Caco-2 (cell line): ENCODE results near the gene ERC1. TPM values are rescaled to one million over a fixed set of nuclear protein-coding genes. Genes with fewer than 3 reads are reported as not detected.

ENCODE experiments used
- BruUV-seq: library from RNA; stranded (reverse); fragments of 400-500 nt; replicated peaks from 2 replicates; lab custom pipeline; 2021; lab: Mats Ljungman, UMichigan
- CTCF ChIA-PET: fragments of 300-600 bp; sonication (Branson Sonifier 250); formaldehyde crosslinking; loops from one replicate; lab custom pipeline; 2022; ENCODE audit warnings: antibody characterized with exemption; lab: Charles Lee
- POLR2A ChIA-PET: fragments of 300-600 bp; sonication (Branson Sonifier 250); formaldehyde crosslinking; loops from one replicate; lab custom pipeline; 2022; ENCODE audit warnings: antibody characterized with exemption; lab: Charles Lee
- DNase-seq, 2 experiments: peaks; one replicate each; pipeline versions ENCODE4 v3.0.0 to v3.0.0-alpha.2; 2020 to 2022
- H3K27me3 ChIP-seq: replicated peaks from 2 replicates; pipeline ENCODE4 v1.6.0; 2011; ENCODE audit warnings: low read length; ENCODE audit not compliant: control insufficient read depth, insufficient read depth
- H3K36me3 ChIP-seq: 2 replicates; pipeline ENCODE4 v1.5.1; 2011; ENCODE audit warnings: low read length; ENCODE audit not compliant: control insufficient read depth, insufficient read depth
- H3K4me1 ChIP-seq: fragments of 250-450 bp; sonication (Bioruptor Pico); 2 replicates; pipeline ENCODE4 v1.5.1; 2020; ENCODE audit warnings: mild to moderate bottlenecking
- H3K4me3 ChIP-seq: 2 replicates; pipeline ENCODE4 v1.5.1; 2011; ENCODE audit warnings: low read depth, mild to moderate bottlenecking, control low read depth, low read length
- H3K9me3 ChIP-seq: fragments of 250-450 bp; sonication (Bioruptor Pico); 2 replicates; pipeline ENCODE4 v1.5.1; 2020; ENCODE audit warnings: mild to moderate bottlenecking, moderate library complexity
- H3K27ac Mint-ChIP-seq: one replicate; pipeline ENCODE4 v1.8.0; 2022; ENCODE audit warnings: mixed read lengths; ENCODE audit not compliant: unreplicated experiment
- H3K27me3 Mint-ChIP-seq: one replicate; pipeline ENCODE4 v1.8.0; 2022; ENCODE audit warnings: mixed read lengths; ENCODE audit not compliant: insufficient read depth, unreplicated experiment
- H3K36me3 Mint-ChIP-seq: one replicate; pipeline ENCODE4 v1.8.0; 2022; ENCODE audit warnings: mild to moderate bottlenecking, mixed read lengths; ENCODE audit not compliant: insufficient read depth, unreplicated experiment
- H3K4me1 Mint-ChIP-seq: one replicate; pipeline ENCODE4 v1.8.0; 2022; ENCODE audit warnings: low read depth, mixed read lengths; ENCODE audit not compliant: unreplicated experiment
- H3K4me3 Mint-ChIP-seq: one replicate; pipeline ENCODE4 v1.8.0; 2022; ENCODE audit warnings: mild to moderate bottlenecking, moderate library complexity, mixed read lengths; ENCODE audit not compliant: unreplicated experiment
- H3K9me3 Mint-ChIP-seq: one replicate; pipeline ENCODE4 v1.8.0; 2022; ENCODE audit warnings: mixed read lengths; ENCODE audit not compliant: unreplicated experiment
- intact Hi-C: fragments of 100-400 bp; cut with micrococcal nuclease; formaldehyde crosslinking; loops from one replicate; pipeline ENCODE4 v1.10.0; 2022; ENCODE audit not compliant: unreplicated experiment
- total RNA-seq: library from RNA; stranded (reverse); gene quantifications from 2 replicates; pipeline ENCODE4 v1.2.3, GENCODE V29; 2022
- TF ChIP-seq, protein P1 (sequence below), 2 experiments: fragments of 200-600 bp in 1 of 2; IDR thresholded peaks; 1 replicate in 1 of 2; 2 replicates in 1 of 2; pipeline versions ENCODE4 v1.5.1 to v1.8.0; 2011 to 2022; ENCODE audit warnings: antibody characterized with exemption in 1 of 2, control low read depth in 1 of 2, inconsistent platforms in 1 of 2, low read depth in 1 of 2, low read length in 1 of 2, mild to moderate bottlenecking in 1 of 2, moderate library complexity in 1 of 2; ENCODE audit not compliant: insufficient read depth in 1 of 2, severe bottlenecking in 1 of 2, unreplicated experiment in 1 of 2

ERC1 gene
- total RNA-seq, 1 experiment from 2014 or later = 88.4 TPM

GRCh38 chr12:1326258-1326657 is 335.2 kb downstream of the ERC1 start:
- intact Hi-C loops = no loop called here
- no peak overlapping the region for H3K27ac Mint-ChIP-seq
- no peaks in the 10 kb centered on the region for H3K9me3 ChIP-seq
- TF ChIP-seq, protein P1, sequence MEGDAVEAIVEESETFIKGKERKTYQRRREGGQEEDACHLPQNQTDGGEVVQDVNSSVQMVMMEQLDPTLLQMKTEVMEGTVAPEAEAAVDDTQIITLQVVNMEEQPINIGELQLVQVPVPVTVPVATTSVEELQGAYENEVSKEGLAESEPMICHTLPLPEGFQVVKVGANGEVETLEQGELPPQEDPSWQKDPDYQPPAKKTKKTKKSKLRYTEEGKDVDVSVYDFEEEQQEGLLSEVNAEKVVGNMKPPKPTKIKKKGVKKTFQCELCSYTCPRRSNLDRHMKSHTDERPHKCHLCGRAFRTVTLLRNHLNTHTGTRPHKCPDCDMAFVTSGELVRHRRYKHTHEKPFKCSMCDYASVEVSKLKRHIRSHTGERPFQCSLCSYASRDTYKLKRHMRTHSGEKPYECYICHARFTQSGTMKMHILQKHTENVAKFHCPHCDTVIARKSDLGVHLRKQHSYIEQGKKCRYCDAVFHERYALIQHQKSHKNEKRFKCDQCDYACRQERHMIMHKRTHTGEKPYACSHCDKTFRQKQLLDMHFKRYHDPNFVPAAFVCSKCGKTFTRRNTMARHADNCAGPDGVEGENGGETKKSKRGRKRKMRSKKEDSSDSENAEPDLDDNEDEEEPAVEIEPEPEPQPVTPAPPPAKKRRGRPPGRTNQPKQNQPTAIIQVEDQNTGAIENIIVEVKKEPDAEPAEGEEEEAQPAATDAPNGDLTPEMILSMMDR (IDR thresholded peaks at IDR 0.05; ENCODE audit: insufficient read depth in 1 of 2, low read depth in 1 of 2, low read length in 1 of 2, severe bottlenecking in 1 of 2, unreplicated experiment in 1 of 2) = no peak
- H3K27me3 ChIP-seq = no peaks in the 10 kb centered on the region
- BruUV-seq = no TSS peak
- CTCF ChIA-PET = no interaction called here
- POLR2A ChIA-PET = no interaction called here
- H3K9me3 Mint-ChIP-seq = no peaks in the 10 kb centered on the region
- H3K36me3 ChIP-seq = no peaks in the 10 kb centered on the region
- DNase-seq = no peak
- peaks cover 5% of the 10 kb centered on the region; the same call in 1 of the 2 replicates for H3K4me1 ChIP-seq
- H3K4me1 Mint-ChIP-seq = peaks cover 6% of the 10 kb centered on the region
- no peaks in the 10 kb centered on the region for H3K27me3 Mint-ChIP-seq
- H3K36me3 Mint-ChIP-seq = no peaks in the 10 kb centered on the region
- no peak overlapping the region for H3K4me3 ChIP-seq
- H3K4me3 Mint-ChIP-seq = no peak overlapping the region

DNA sequence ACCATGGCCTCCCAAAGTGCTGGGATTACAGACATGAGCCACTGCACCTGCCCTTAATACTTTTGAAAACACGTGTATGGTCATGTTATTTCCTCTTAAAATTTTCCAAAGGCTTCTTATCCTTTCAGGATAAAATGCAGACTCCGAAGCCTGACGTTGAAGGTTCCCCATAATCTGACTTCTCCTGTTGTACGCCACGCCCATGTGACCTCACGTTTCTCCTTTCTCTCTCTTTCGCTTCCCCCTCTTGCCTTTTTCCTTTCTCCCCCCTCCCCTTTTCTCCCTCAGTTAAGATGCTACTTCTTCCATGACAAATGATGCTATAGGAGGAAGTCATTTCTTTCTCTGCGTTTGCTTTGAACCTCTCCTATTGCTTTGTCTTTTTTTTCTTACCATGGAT is 337.4 kb downstream of the ERC1 start:
- Histone ChIP-seq H3K36me3 (no peaks in the 10 kb centered on the region), H3K9me3 (no peaks in the 10 kb centered on the region), H3K27me3 (no peaks in the 10 kb centered on the region), H3K4me3 (no peak overlapping the region), H3K4me1 (peaks cover 10% of the 10 kb centered on the region; the same call in 1 of the 2 replicates)
- H3K4me3 Mint-ChIP-seq = no peak overlapping the region
- intact Hi-C loops = no loop called here
- peaks cover 5% of the 10 kb centered on the region for H3K36me3 Mint-ChIP-seq
- no peaks in the 10 kb centered on the region for H3K27me3 Mint-ChIP-seq
- ChIA-PET CTCF (no interaction called here), POLR2A (no interaction called here)
- DNase-seq = no peak
- H3K9me3 Mint-ChIP-seq = no peaks in the 10 kb centered on the region
- H3K4me1 Mint-ChIP-seq = peaks cover 18% of the 10 kb centered on the region
- no TSS peak for BruUV-seq
- TF ChIP-seq, protein P1 (IDR thresholded peaks at IDR 0.05; ENCODE audit: insufficient read depth in 1 of 2, low read depth in 1 of 2, low read length in 1 of 2, severe bottlenecking in 1 of 2, unreplicated experiment in 1 of 2) = no peak
- no peak overlapping the region for H3K27ac Mint-ChIP-seq

DNA sequence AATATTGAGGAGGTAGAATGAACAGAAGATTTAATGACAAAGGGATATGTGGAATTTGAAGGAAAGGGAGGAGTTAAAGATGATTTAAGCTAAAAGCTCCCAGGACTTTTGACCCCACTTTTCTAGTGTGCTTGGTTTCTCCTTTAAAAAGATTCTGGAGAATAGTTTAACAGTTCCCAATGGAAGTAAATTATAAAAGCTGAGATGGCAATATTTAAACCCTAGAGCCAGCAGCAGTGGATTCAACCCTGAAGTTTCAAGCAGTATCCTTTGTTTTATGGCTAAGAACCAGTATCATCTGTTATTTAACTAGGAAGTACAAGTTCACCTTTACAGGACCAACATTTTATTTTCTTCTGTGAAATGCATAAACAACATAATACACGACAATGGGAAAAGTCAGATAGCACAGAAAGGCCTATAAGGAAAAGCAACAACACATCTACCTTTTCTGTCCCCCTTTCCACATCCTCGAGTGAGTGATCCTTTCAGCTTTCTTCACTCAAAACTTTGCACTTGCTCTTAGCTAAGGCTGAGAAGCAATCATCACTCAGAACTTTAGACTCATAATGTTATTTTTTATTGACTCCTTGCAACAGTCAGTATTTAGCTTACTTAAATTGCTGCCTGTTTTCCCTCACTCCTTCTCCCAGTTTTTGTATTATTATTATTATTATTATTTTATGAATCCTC is 338.9 kb downstream of the ERC1 start:
- Histone ChIP-seq H3K36me3 (no peaks in the 10 kb centered on the region), H3K4me1 (peaks cover 10% of the 10 kb centered on the region; the same call in 1 of the 2 replicates), H3K9me3 (no peaks in the 10 kb centered on the region), H3K4me3 (no peak overlapping the region), H3K27me3 (no peaks in the 10 kb centered on the region)
- ChIA-PET CTCF (interaction anchor here (1.1 kb wide), 1 partner anchor 212 kb away, joined by 3 read pairs; no protein-coding TSS in a partner anchor), POLR2A (interaction anchor here (0.6 kb wide), 1 partner anchor 48 kb away, joined by 3 read pairs; no protein-coding TSS in a partner anchor)
- Mint-ChIP-seq H3K9me3 (no peaks in the 10 kb centered on the region), H3K27ac (no peak overlapping the region), H3K27me3 (no peaks in the 10 kb centered on the region), H3K36me3 (peaks cover 5% of the 10 kb centered on the region), H3K4me1 (peaks cover 18% of the 10 kb centered on the region), H3K4me3 (no peak overlapping the region)
- no TSS peak for BruUV-seq
- intact Hi-C loops = no loop called here
- TF ChIP-seq, protein P1 (IDR thresholded peaks at IDR 0.05; ENCODE audit: insufficient read depth in 1 of 2, low read depth in 1 of 2, low read length in 1 of 2, severe bottlenecking in 1 of 2, unreplicated experiment in 1 of 2) = no peak
- DNase-seq = no peak
